OCI-LY3 (cell line): Measurements from ENCODE around the gene ARGLU1.

Experiments
- CTCF ChIP-seq: fragments of 200-600, 300-600 bp; sonication (generic); IDR thresholded peaks from 2 replicates; pipeline ENCODE4 v1.5.1; 2014; ENCODE audit warnings: antibody characterized with exemption, low read length, low read depth
- EZH2phosphoT487 ChIP-seq: fragments of 200-600 bp; shearing (Covaris generic); IDR thresholded peaks from 2 replicates; pipeline ENCODE4 v1.6.1; 2018; ENCODE audit warnings: antibody characterized with exemption, mixed run types, low read depth

GRCh38 chr13:106515635-106516254, 52.2 kb downstream of the ARGLU1 start:
- no peak for TF ChIP-seq CTCF
- no peak for TF ChIP-seq EZH2phosphoT487
